AG04449 (cell line): Measurements from ENCODE around the gene CCL19.

Experiments used
- CTCF ChIA-PET: fragments of 350-600 bp; formaldehyde crosslinking; extraction: SDS; loops from one replicate; lab custom pipeline; 2021; ENCODE audit warnings: antibody characterized with exemption; lab: Yijun Ruan, JAX
- POLR2A ChIA-PET: fragments of 400-600, 350-600 bp; formaldehyde crosslinking; extraction: SDS; loops from one replicate; lab custom pipeline; 2020; ENCODE audit warnings: antibody characterized with exemption, inconsistent platforms; lab: Yijun Ruan, JAX
- DNase-seq: peaks from one replicate; pipeline ENCODE4 v3.0.0-alpha.2; 2010; ENCODE audit warnings: low read depth, low spot score
- H3K4me3 ChIP-seq: 2 replicates; pipeline ENCODE4 v1.5.1; 2011; ENCODE audit warnings: low read depth, mild to moderate bottlenecking, control low read depth, low read length
- CTCF ChIP-seq: IDR thresholded peaks from one replicate; pipeline ENCODE4 v1.5.1; 2011; ENCODE audit warnings: mild to moderate bottlenecking, moderate library complexity, low read length, control low read depth, inconsistent platforms; ENCODE audit not compliant: insufficient read depth; ENCODE audit errors: missing control alignments

The CCL19 gene

GRCh38 chr9:34686231-34686630 lies 4.8 kb downstream of the CCL19 start:
- no peak for DNase-seq
- TF ChIP-seq CTCF = no peak
- ChIA-PET CTCF (interaction anchor here (1.9 to 10.0 kb wide), 3 partner anchors 9 to 15 kb away, joined by 6 to 163 read pairs (median 13); no protein-coding TSS in a partner anchor), POLR2A (no interaction called here)
- H3K4me3 ChIP-seq = no peak overlapping the region

GRCh38 chr9:34685591-34685990 lies 5.5 kb downstream of the CCL19 start:
- H3K4me3 ChIP-seq = no peak overlapping the region
- ChIA-PET POLR2A (no interaction called here), CTCF (interaction anchor here (2.8 to 10.0 kb wide), 2 partner anchors 10 to 15 kb away, joined by 13 to 163 read pairs; no protein-coding TSS in a partner anchor)
- TF ChIP-seq CTCF = no peak
- DNase-seq = no peak

- no peak overlapping the region for H3K4me3 ChIP-seq
- no peak for DNase-seq
- POLR2A ChIA-PET = no interaction called here
- TF ChIP-seq CTCF = no peak
- CTCF ChIA-PET = interaction anchor here (2.8 to 10.0 kb wide), 2 partner anchors 9 to 16 kb away, joined by 13 to 163 read pairs; no protein-coding TSS in a partner anchor
These were observed 6.3 kb downstream of the CCL19 start for GRCh38 chr9:34684816-34685215.

- no peak for TF ChIP-seq CTCF
- no peak for DNase-seq
- POLR2A ChIA-PET = no interaction called here
- CTCF ChIA-PET = interaction anchor here (1.3 to 3.5 kb wide), 3 partner anchors 18 to 20 kb away, joined by 5 to 17 read pairs (median 6); no protein-coding TSS in a partner anchor
- no peak overlapping the region for H3K4me3 ChIP-seq
These were observed 6.9 kb downstream of the CCL19 start for GRCh38 chr9:34684145-34684544.

GRCh38 chr9:34675869-34676268 lies 15.2 kb downstream of the CCL19 start:
- no peak overlapping the region for H3K4me3 ChIP-seq
- DNase-seq = no peak
- POLR2A ChIA-PET = no interaction called here
- CTCF ChIA-PET = interaction anchor here (0.8 to 5.0 kb wide), 6 partner anchors 9 to 25 kb away, joined by 3 to 70 read pairs (median 7); partner anchors contain the start of gene CCL19
- no peak for TF ChIP-seq CTCF

GRCh38 chr9:34675048-34675714 lies 15.9 kb downstream of the CCL19 start:
- no peak for DNase-seq
- no peak overlapping the region for H3K4me3 ChIP-seq
- ChIA-PET CTCF (interaction anchor here (0.6 to 5.0 kb wide), 7 partner anchors 9 to 41 kb away, joined by 3 to 70 read pairs (median 4); partner anchors contain the start of gene CCL19), POLR2A (no interaction called here)
- TF ChIP-seq CTCF = peak; percentile 87
